Neutrophil (primary cell): ENCODE results near the gene ISCU.

Source experiments
- H3K27ac ChIP-seq: fragments of 200-600 bp; sonication (generic); 2 replicates; pipeline ENCODE4 v1.5.1; 2016; ENCODE audit warnings: mild to moderate bottlenecking, moderate library complexity
- H3K27me3 ChIP-seq: fragments of 200-600 bp; sonication (generic); 2 replicates; pipeline ENCODE4 v1.6.0; 2016; ENCODE audit warnings: mild to moderate bottlenecking
- H3K36me3 ChIP-seq: fragments of 200-600 bp; sonication (generic); 2 replicates; pipeline ENCODE4 v1.5.1; 2017
- H3K4me1 ChIP-seq, 2 experiments: fragments of 200-600 bp in 1 of 2; sonication (generic) in 1 of 2; 1 replicate in 1 of 2; 2 replicates in 1 of 2; pipeline versions ENCODE4 v1.5.1 to v1.6.1; 2013 to 2016; ENCODE audit warnings: low read depth in 1 of 2, low read length in 1 of 2, mild to moderate bottlenecking in 1 of 2, moderate library complexity in 1 of 2; ENCODE audit not compliant: control insufficient read depth in 1 of 2, insufficient read depth in 1 of 2
- H3K4me3 ChIP-seq, 2 experiments: fragments of 200-600 bp in 1 of 2; sonication (generic) in 1 of 2; 1 replicate in 1 of 2; 2 replicates in 1 of 2; pipeline ENCODE4 v1.5.1; 2013 to 2016; ENCODE audit warnings: low read depth in 1 of 2, low read length in 1 of 2, mild to moderate bottlenecking in 1 of 2, moderate library complexity in 1 of 2
- H3K9me3 ChIP-seq: fragments of 200-600 bp; sonication (generic); 2 replicates; pipeline ENCODE4 v1.5.1; 2016
- TF ChIP-seq, protein P1 (sequence below): fragments of 200-600 bp; sonication (generic); IDR thresholded peaks from 2 replicates; pipeline ENCODE4 v1.5.1; 2016; ENCODE audit warnings: antibody characterized with exemption

The ISCU gene

GRCh38 chr12:108560321-108560721 is 2.1 kb upstream of the ISCU start:
- H3K9me3 ChIP-seq, result no peaks in the 10 kb centered on the region
- H3K27me3 ChIP-seq, result no peaks in the 10 kb centered on the region
- H3K36me3 ChIP-seq, result peaks cover 13% of the 10 kb centered on the region
- TF ChIP-seq, protein P1, sequence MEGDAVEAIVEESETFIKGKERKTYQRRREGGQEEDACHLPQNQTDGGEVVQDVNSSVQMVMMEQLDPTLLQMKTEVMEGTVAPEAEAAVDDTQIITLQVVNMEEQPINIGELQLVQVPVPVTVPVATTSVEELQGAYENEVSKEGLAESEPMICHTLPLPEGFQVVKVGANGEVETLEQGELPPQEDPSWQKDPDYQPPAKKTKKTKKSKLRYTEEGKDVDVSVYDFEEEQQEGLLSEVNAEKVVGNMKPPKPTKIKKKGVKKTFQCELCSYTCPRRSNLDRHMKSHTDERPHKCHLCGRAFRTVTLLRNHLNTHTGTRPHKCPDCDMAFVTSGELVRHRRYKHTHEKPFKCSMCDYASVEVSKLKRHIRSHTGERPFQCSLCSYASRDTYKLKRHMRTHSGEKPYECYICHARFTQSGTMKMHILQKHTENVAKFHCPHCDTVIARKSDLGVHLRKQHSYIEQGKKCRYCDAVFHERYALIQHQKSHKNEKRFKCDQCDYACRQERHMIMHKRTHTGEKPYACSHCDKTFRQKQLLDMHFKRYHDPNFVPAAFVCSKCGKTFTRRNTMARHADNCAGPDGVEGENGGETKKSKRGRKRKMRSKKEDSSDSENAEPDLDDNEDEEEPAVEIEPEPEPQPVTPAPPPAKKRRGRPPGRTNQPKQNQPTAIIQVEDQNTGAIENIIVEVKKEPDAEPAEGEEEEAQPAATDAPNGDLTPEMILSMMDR, result no peak
- peak overlapping the region; percentile 92 for H3K27ac ChIP-seq
- H3K4me3 ChIP-seq, result peak overlapping the region; percentile 71 to 88
- peaks cover 35 to 36% of the 10 kb centered on the region in 2 experiments for H3K4me1 ChIP-seq

DNA sequence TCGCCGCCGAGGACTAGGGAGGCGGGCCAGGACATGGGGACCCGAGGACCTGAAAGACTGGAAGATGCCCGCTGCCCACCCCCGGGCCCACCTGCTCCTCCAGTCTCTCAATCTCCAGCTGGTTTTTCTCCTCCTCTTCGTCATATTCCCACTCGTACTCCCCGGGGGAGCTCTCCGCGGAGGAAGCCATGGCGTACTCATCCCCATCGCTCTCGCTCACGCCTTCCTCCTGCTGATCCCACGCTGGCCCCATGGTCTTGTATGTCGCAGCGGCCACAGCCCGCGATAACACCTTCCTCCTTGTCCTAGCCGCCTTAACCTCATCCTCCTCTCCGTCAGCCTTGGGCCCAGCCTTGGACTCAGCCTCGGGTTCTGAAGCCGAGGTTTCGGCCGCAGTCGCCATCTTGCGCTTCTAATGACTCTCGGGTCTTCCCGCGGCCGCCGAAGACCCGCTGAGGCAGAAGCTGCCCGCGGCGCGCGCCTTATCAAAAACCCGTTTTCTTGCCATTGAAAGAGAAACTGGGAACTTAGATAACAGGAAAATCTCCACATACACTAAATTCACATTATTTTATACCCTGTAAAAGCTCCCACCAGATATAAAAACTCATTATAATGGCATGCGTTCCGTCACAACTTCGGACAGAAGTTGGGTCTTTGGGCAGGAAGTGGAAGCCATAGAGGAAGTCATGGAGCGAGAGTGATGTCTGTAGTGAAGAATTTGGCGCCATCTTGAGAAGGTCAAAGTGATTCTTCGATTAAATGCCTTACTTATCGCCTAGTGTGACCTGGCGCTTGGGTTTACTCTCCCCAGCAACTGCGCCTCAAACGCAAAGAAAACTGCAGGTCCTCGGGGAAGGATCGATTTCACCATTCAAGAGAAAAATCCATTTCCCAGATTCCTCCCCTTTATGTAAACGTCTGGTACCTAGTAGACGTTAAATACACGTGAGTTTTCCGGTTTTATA is 1.4 kb upstream of the ISCU start, which contains the start of gene SART3:
Gene SART3 (minus strand): TSS at position 422 of the 968 bp plus-strand sequence. CDS start 19 bp downstream, at position 403.
- Histone ChIP-seq H3K27me3 (no peaks in the 10 kb centered on the region), H3K9me3 (no peaks in the 10 kb centered on the region), H3K27ac (peak within 1 kb of the TSS; percentile 92), H3K4me1 (peaks cover 35 to 36% of the 10 kb centered on the region in 2 experiments), H3K4me3 (peak within 1 kb of the TSS; percentile 71 to 88), H3K36me3 (peaks cover 18% of the 10 kb centered on the region)
- TF ChIP-seq, protein P1, result peak; percentile 17

DNA sequence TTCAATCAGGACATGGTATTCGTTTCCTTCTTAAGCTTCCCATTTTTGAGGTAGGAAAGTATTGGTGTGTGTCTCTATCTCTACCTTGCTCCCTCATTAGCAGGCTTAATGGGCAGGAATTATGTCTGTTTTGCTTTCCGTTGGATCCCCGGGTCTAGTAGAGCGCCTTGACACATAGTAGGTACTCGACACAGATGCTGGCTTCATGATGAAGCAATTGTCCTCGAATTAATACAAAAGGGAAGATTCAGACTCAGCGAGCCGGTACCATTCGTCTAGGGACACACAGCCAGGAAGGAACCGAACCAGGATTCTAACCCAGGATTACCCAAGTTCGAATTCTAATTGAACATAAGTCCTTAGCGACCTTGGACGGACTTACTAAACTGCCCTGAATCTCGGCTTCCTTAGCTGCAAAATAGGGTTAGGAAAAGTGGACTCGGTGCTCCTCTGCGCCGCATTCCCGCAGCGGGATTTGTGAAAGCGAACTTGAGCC is 496 bp upstream of the ISCU start:
- peak overlapping the region; percentile 92 for H3K27ac ChIP-seq
- TF ChIP-seq, protein P1, result no peak
- H3K9me3 ChIP-seq, result no peaks in the 10 kb centered on the region
- no peaks in the 10 kb centered on the region for H3K27me3 ChIP-seq
- H3K4me1 ChIP-seq, result peaks cover 35 to 36% of the 10 kb centered on the region in 2 experiments
- peak overlapping the region; percentile 71 to 88 for H3K4me3 ChIP-seq
- peaks cover 27% of the 10 kb centered on the region for H3K36me3 ChIP-seq

- TF ChIP-seq, protein P1, result peak; percentile 73
- H3K4me3 ChIP-seq, result peak overlapping the region; percentile 71 to 88
- no peaks in the 10 kb centered on the region for H3K27me3 ChIP-seq
- peaks cover 36 to 38% of the 10 kb centered on the region in 2 experiments for H3K4me1 ChIP-seq
- peak overlapping the region; percentile 92 for H3K27ac ChIP-seq
- no peaks in the 10 kb centered on the region for H3K9me3 ChIP-seq
- H3K36me3 ChIP-seq, result peaks cover 41% of the 10 kb centered on the region
Measured at GRCh38 chr12:108563136-108563803, 874 bp downstream of the ISCU start.

- H3K4me1 ChIP-seq, result peaks cover 36 to 38% of the 10 kb centered on the region in 2 experiments
Measured at GRCh38 chr12:108563804-108564151, 1.4 kb downstream of the ISCU start.

More at GRCh38 chr12:108563804-108564151, 1.4 kb downstream of the ISCU start:
- TF ChIP-seq, protein P1, result no peak
- Histone ChIP-seq H3K9me3 (no peaks in the 10 kb centered on the region), H3K27ac (peak overlapping the region; percentile 92), H3K27me3 (no peaks in the 10 kb centered on the region), H3K4me3 (peak overlapping the region; percentile 71 to 88), H3K36me3 (peaks cover 46% of the 10 kb centered on the region)
